Body of pancreas (tissue), 4 donors: ENCODE data around the gene CCDC28B. TPM values are rescaled to one million over a fixed set of nuclear protein-coding genes. Genes with fewer than 3 reads are reported as not detected.

Source experiments
- ATAC-seq: fragments of 150-250 bp; one replicate; pipeline ENCODE4 v1.9.1; 2016
- DNase-seq, 4 donors: peaks; one replicate each; pipeline ENCODE4 v3.0.0-alpha.2; 2019
- H3K27ac ChIP-seq, 4 donors: fragments of 200-600 bp; sonication (generic); 1 replicate in 3 of 4; 2 replicates in 1 of 4; pipeline versions ENCODE4 v1.5.1 to v1.6.1; 2016 to 2019; ENCODE audit warnings: mild to moderate bottlenecking in 1 of 4, mixed read lengths in 1 of 4, moderate library complexity in 1 of 4
- H3K27me3 ChIP-seq, 2 donors: fragments of 200-600 bp; sonication (generic); one replicate each; pipeline ENCODE4 v1.6.0; 2016; ENCODE audit warnings: mild to moderate bottlenecking in 1 of 2
- H3K36me3 ChIP-seq, 2 donors: fragments of 200-600 bp; sonication (generic); replicated peaks in 1 of 2; 2 replicates each; pipeline ENCODE4 v1.5.1; 2016; ENCODE audit warnings: low read depth in 2 of 2; ENCODE audit not compliant: insufficient read depth in 1 of 2
- H3K4me1 ChIP-seq: fragments of 200-600 bp; sonication (generic); one replicate; pipeline ENCODE4 v1.6.0; 2016
- H3K4me3 ChIP-seq, 2 donors: fragments of 200-600 bp; sonication (generic); 1 replicate in 1 of 2; 2 replicates in 1 of 2; pipeline ENCODE4 v1.5.1; 2016 to 2019
- H3K9me3 ChIP-seq, 3 donors: fragments of 200-600 bp; sonication (generic); 1 replicate in 2 of 3; 2 replicates in 1 of 3; pipeline ENCODE4 v1.5.1; 2016
- CTCF ChIP-seq, 7 experiments: fragments of 450-650 bp in 4 of 7; fragments of 200-600 bp in 3 of 7; sonication (generic) in 3 of 7; IDR thresholded peaks; one replicate each; pipeline ENCODE4 v1.5.1; 2016 to 2019; ENCODE audit warnings: antibody characterized with exemption in 7 of 7
- POLR2A ChIP-seq, 3 donors: fragments of 450-650 bp; IDR thresholded peaks; one replicate each; pipeline ENCODE4 v1.6.1; 2016; ENCODE audit warnings: antibody characterized with exemption in 3 of 3, mild to moderate bottlenecking in 2 of 3
- WGBS, 2 donors: methylation state at CpG; one replicate each; pipeline ENCODE4 v1.1.5; 2017; 5-methylcytosine and 5-hydroxymethylcytosine counted together
- intact Hi-C: fragments of 100-400 bp; cut with DNase I; formaldehyde crosslinking; loops from one replicate; pipeline ENCODE4 v1.15.1; 2023
- total RNA-seq, 2 donors: library from RNA; depleted of rRNA; stranded (reverse); fragments of >200 nt; gene quantifications; one replicate each; pipeline ENCODE4 v1.1.0, GENCODE V29; 2016

CCDC28B gene
- total RNA-seq, 2 donors from 2014 or later: 2.9 to 3.6 TPM

DNA sequence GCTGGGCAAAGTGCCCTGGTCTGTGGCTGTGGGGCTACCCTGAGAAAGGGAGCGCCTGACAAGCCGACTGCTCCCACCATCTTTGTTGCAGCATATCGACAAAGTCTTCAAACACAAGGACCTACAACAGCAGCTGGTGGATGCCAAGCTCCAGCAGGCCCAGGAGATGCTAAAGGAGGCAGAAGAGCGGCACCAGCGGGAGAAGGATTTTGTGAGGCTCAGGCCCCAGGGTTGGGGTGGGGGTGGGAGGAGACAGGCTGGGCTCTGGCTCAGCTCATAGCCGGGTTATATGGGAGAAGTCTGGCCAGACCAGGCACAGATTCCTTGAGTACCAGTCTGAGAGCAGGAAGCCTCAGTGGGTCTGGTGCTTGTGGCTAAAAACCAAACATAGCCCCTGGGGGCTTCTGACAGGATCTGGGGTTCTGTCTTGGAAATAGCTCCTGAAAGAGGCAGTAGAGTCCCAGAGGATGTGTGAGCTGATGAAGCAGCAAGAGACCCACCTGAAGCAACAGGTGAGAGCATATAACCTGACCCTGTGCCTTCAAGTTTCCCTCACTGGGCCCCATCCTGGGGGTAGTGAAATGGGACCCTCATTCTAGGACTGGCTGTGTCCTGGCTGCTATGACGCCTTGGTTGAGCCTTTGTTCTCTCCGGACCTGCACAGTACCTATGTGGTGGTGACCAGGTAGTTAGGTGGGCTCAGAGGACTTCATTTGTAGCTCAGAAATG, 8.0 kb upstream of the CCDC28B start:
- WGBS, 2 donors: 92 to 95% methylated on average over 8 of the region's 8 CpGs
- peaks cover 48 to 70% of the 10 kb centered on the region in 2 donors for H3K36me3 ChIP-seq
- H3K4me3 ChIP-seq: no peak overlapping the region
- intact Hi-C loops: no loop called here
- no peaks in the 10 kb centered on the region for H3K4me1 ChIP-seq
- ATAC-seq (no peak), DNase-seq (no peak)
- no peaks in the 10 kb centered on the region for H3K9me3 ChIP-seq
- H3K27me3 ChIP-seq: no peaks in the 10 kb centered on the region
- H3K27ac ChIP-seq: no peak overlapping the region
- TF ChIP-seq CTCF (IDR thresholded peaks at IDR 0.05): no peak
- no peak for TF ChIP-seq POLR2A (IDR thresholded peaks at IDR 0.05)

- intact Hi-C loops: no loop called here
- Histone ChIP-seq H3K4me1 (peaks cover 11% of the 10 kb centered on the region), H3K36me3 (peaks cover 45 to 46% of the 10 kb centered on the region in 2 donors), H3K4me3 (no peak overlapping the region), H3K9me3 (no peaks in the 10 kb centered on the region), H3K27ac (no peak overlapping the region), H3K27me3 (no peaks in the 10 kb centered on the region)
- 92 to 100% methylated on average over 2 to 6 of the region's 6 CpGs for WGBS, 2 donors
- TF ChIP-seq CTCF (IDR thresholded peaks at IDR 0.05) (no peak), POLR2A (IDR thresholded peaks at IDR 0.05) (no peak)
- ATAC-seq (no peak), DNase-seq (no peak)
Measured at GRCh38 chr1:32194984-32195383, 5.4 kb upstream of the CCDC28B start.

DNA sequence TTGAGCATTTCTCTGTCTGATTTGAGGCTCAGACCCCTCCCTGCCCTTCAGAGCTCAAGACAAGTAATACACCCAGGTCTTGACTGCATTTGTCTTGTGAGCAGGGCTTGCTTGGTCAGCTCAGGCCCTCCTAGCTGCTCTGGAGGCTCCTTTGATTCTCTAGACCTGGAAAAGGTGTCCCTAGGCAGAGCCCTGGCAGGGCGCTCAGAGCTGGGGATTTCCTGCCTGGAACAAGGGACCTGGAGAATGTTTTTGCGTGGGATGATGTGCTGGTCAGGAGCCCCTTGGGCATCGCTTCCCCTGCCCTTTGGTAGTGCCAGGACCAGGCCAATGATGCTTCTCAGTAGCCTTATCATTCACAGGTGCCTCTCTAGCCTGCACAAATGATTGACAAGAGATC, 4.9 kb upstream of the CCDC28B start:
- Histone ChIP-seq H3K4me3 (no peak overlapping the region), H3K27me3 (no peaks in the 10 kb centered on the region), H3K27ac (no peak overlapping the region), H3K4me1 (peaks cover 15% of the 10 kb centered on the region), H3K9me3 (no peaks in the 10 kb centered on the region), H3K36me3 (peaks cover 40 to 41% of the 10 kb centered on the region in 2 donors)
- TF ChIP-seq POLR2A (IDR thresholded peaks at IDR 0.05) (no peak), CTCF (IDR thresholded peaks at IDR 0.05) (no peak)
- ATAC-seq (no peak), DNase-seq (no peak)
- WGBS, 2 donors: 83 to 91% methylated on average over 3 of the region's 3 CpGs
- intact Hi-C loops: no loop called here

DNA sequence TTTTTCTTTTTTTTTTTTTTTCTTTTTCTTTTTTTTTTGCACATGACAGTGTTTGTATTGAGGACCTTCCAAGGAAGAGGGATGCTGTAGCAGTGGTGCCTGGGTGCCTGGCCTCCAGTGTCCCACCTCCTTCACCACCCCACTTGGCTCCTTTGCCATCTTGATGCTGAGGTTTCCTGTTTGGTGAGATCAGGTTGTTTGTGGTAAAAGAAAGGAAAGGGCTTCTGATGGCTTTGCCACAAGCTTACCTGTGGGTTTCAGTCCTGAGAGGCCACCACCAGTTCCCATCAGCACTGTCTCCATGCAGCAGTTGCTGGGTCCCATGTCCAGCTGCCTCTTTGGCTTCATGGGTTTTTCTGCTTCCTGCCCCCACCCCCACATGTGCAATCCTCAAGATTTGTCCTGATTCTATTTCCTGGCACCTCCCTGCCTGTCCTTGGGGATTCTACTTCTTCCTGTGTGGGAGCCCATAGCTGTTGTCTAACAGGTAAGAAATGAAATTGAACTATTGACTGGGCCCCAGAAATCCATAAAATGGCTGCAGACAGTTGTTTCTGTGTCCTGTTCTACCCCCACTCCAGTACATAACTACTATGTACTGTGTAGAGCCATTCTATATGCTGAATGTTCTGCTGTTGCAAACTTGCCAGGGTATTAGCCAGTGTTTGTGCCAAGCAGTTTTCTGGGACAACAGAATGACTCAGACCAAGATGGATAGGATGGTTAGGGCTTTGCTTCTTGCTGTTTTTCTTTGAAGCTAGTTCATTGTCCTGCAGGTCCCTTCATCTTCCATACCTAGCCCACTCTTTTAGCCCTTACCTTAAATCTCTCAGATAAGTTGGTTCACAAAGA, 4.2 kb upstream of the CCDC28B start:
- no peak for ATAC-seq
- TF ChIP-seq CTCF (IDR thresholded peaks at IDR 0.05) (no peak), POLR2A (IDR thresholded peaks at IDR 0.05) (no peak)
- Histone ChIP-seq H3K27ac (no peak overlapping the region), H3K4me3 (no peak overlapping the region), H3K27me3 (no peaks in the 10 kb centered on the region), H3K9me3 (no peaks in the 10 kb centered on the region), H3K36me3 (peaks cover 36 to 37% of the 10 kb centered on the region in 2 donors), H3K4me1 (peaks cover 22% of the 10 kb centered on the region)
- no peak for DNase-seq
- intact Hi-C loops: no loop called here
